ENCODE results near the gene PSMF1.

The PSMF1 gene

DNA sequence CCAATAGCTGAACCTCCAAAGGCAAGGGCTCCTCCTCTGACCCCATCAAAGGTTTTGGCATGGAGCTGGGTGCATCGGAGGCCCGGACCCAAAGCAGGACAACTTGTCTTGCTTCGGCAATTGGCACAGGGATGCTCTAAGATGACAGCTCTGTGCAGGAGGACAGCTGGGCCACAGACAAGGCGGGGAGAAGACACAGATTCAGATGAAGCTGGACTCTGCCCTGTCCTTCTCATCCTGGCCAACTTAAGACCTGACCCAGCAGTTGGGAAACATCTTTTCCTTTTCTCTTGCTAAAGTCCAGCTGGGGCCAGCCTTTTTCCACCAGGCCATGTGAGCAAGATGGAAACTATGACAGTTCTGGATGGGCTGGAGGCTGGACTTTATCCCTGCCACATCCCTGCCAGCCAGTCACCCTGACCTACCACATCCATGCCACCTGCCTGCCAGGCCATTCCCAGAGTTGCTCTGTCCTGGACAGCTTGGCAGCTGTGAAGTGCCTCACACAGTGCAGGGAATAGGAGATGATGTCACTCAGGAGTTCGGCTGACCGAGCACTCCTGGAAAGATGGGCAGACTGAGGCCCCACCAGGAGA, 12.7 kb upstream of the PSMF1 start:
- TF ChIP-seq, protein P1, sequence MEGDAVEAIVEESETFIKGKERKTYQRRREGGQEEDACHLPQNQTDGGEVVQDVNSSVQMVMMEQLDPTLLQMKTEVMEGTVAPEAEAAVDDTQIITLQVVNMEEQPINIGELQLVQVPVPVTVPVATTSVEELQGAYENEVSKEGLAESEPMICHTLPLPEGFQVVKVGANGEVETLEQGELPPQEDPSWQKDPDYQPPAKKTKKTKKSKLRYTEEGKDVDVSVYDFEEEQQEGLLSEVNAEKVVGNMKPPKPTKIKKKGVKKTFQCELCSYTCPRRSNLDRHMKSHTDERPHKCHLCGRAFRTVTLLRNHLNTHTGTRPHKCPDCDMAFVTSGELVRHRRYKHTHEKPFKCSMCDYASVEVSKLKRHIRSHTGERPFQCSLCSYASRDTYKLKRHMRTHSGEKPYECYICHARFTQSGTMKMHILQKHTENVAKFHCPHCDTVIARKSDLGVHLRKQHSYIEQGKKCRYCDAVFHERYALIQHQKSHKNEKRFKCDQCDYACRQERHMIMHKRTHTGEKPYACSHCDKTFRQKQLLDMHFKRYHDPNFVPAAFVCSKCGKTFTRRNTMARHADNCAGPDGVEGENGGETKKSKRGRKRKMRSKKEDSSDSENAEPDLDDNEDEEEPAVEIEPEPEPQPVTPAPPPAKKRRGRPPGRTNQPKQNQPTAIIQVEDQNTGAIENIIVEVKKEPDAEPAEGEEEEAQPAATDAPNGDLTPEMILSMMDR (IDR thresholded peaks at IDR 0.05; ENCODE audit: control insufficient read depth, insufficient read depth, low read depth, low read length, missing control alignments) = no peak
- no peak for DNase-seq (ENCODE audit: low read depth)
- H3K4me3 ChIP-seq (ENCODE audit: control insufficient read depth, low read depth, low read length) = no peak overlapping the region

DNA sequence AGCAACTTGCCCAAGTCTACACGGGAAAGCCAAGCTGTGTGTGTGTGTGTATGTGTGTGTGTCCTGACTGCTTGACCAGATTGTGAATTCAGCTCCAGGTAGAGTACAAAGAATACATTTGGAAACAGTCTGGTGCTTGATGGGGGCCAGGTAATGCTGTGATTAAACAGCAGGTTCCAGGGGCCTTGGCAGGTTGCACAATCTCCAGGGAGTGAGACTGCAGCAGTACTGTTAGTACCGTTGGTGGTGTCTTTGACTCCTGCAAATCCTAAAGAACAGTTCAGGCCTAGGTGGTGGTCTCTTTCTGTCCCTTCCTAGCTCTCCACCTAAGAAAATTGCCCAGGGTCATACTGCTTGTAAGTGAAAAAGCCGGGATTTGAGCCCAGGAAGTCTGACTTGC, 11.2 kb upstream of the PSMF1 start:
- no peak for DNase-seq (ENCODE audit: low read depth)
- TF ChIP-seq, protein P1 (IDR thresholded peaks at IDR 0.05; ENCODE audit: control insufficient read depth, insufficient read depth, low read depth, low read length, missing control alignments) = no peak
- H3K4me3 ChIP-seq (ENCODE audit: control insufficient read depth, low read depth, low read length) = no peak overlapping the region

DNA sequence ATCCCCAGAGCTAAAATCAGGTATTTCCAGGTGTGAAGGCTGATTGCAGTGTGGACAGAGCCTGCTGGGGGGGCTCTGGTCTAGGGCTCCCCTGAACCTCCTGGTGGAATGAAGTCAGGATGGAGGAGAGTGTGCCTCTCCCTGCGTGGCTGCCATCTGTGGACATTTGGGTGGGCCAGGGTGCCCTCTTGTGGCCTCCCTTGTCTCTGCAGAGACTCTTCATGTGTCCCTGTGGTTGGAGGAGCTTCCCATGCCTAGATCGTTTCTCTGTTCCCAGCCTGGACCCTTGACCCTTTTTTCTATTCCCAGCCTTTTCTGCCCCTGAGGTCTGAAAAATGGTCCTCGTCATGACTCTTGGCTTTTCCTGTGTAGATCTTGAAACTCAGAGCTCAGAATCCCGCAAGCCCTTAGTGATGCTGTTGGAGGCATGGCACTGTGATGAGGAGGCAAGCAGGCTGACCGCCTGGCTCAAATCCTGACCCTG, 9.9 kb upstream of the PSMF1 start:
- TF ChIP-seq, protein P1 (IDR thresholded peaks at IDR 0.05; ENCODE audit: control insufficient read depth, insufficient read depth, low read depth, low read length, missing control alignments) = peak; percentile 88
- no peak for DNase-seq (ENCODE audit: low read depth)
- no peak overlapping the region for H3K4me3 ChIP-seq (ENCODE audit: control insufficient read depth, low read depth, low read length)

DNA sequence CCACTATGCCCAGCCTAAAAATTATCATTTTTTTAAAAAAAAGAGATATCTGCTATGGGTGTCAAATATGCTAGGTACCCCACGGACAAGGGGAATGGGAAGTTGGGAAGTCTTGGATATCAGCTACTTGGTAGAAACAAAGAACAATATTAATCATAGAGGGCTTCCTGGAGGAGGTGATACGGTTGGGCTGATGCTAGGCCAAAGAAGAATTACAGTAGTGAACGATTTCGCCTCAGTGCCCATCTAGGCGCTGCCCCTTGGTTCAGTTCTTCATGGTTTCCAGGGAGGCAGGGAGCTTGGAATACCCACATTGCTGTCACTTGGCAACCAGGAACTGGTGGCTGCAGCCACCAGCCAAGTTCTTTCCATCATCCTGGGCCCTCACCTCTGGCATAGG, 5.5 kb upstream of the PSMF1 start:
- TF ChIP-seq, protein P1 (IDR thresholded peaks at IDR 0.05; ENCODE audit: control insufficient read depth, insufficient read depth, low read depth, low read length, missing control alignments) = no peak
- H3K4me3 ChIP-seq (ENCODE audit: control insufficient read depth, low read depth, low read length) = no peak overlapping the region
- no peak for DNase-seq (ENCODE audit: low read depth)

DNA sequence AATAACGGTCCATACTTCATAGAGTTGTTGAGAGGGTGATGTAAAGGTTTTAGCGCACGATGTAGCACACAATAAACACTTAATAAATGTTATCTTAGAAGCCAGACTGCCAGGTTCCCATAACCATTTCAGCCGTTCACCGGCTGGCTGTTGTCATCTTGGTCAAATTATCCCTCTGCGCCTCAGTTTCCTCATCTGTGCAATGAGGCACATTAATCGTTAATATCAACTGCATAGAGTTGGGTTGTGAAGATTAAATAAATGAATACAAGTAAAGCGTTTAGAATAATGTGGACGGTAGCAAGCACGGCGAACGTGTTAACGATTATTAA, 432 bp upstream of the PSMF1 start:
- TF ChIP-seq, protein P1 (IDR thresholded peaks at IDR 0.05; ENCODE audit: control insufficient read depth, insufficient read depth, low read depth, low read length, missing control alignments) = no peak
- DNase-seq (ENCODE audit: low read depth) = no peak
- H3K4me3 ChIP-seq (ENCODE audit: control insufficient read depth, low read depth, low read length) = peak overlapping the region; percentile 99

DNA sequence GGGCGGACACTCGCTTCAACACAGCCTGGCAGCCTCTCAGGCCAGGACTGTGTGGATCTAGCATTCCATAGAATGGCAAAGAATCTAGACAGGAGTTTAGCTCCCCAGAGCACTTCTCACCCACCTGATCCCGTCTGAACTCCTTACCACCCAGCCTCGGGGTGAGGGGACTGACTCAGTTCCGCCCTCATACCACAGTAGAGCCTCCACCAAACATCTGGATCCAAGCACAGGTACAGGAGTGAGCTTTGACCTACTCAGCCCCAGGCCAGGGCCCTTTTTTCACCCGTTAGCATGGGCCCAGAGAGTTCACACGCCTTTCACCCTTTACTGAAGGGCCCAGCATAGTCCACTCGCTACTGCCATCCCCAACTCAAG, 715 bp downstream of the PSMF1 start:
- no peak for DNase-seq (ENCODE audit: low read depth)
- TF ChIP-seq, protein P1 (IDR thresholded peaks at IDR 0.05; ENCODE audit: control insufficient read depth, insufficient read depth, low read depth, low read length, missing control alignments) = no peak

DNA sequence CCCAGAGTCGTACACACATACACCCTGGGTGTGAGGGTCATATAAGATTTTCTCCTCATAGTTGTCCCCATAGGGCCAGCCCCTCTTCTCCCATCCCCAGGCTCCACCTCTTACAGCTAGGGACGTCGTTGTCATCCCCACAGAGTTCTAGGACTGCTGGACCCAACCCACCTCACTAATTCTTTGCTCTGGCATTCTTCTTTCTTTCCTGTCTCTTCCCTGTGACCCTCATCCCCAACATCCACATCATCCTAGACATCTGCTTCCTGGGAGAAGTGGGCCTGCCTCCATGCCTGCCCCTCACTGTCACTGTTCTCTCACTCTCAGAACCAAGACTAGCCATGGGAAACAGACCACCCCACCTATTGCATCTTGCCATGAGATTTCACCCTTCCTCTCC, 1.1 kb downstream of the PSMF1 start:
- H3K4me3 ChIP-seq (ENCODE audit: control insufficient read depth, low read depth, low read length) = peak overlapping the region; percentile 99
- DNase-seq (ENCODE audit: low read depth) = no peak
- TF ChIP-seq, protein P1 (IDR thresholded peaks at IDR 0.05; ENCODE audit: control insufficient read depth, insufficient read depth, low read depth, low read length, missing control alignments) = no peak

More for the DNA sequence above, 715 bp downstream of the PSMF1 start:
- H3K4me3 ChIP-seq (ENCODE audit: control insufficient read depth, low read depth, low read length) = peak overlapping the region; percentile 99

Data from AG09309 (cell line).